HG03565 (cell line): Measurements from ENCODE around the gene PI4K2A.
A peak's percentile ranks its signal among the peaks of the same experiment; 100 is the strongest.
"Not testable (repeated sequence)": the region's sequence is repeated elsewhere in the genome, so short reads cannot be mapped to it uniquely, and the experiment has no call there.

ENCODE experiments used
- ATAC-seq: cut with Tn5 transposase; IDR thresholded peaks from one replicate; pipeline ENCODE4 v1.9.1; 2021; ENCODE audit warnings: mild to moderate bottlenecking, moderate library complexity; ENCODE audit not compliant: unreplicated experiment

The PI4K2A gene

GRCh38 chr10:97631098-97631497 is 9.4 kb upstream of the PI4K2A start:
- no peak for ATAC-seq

DNA sequence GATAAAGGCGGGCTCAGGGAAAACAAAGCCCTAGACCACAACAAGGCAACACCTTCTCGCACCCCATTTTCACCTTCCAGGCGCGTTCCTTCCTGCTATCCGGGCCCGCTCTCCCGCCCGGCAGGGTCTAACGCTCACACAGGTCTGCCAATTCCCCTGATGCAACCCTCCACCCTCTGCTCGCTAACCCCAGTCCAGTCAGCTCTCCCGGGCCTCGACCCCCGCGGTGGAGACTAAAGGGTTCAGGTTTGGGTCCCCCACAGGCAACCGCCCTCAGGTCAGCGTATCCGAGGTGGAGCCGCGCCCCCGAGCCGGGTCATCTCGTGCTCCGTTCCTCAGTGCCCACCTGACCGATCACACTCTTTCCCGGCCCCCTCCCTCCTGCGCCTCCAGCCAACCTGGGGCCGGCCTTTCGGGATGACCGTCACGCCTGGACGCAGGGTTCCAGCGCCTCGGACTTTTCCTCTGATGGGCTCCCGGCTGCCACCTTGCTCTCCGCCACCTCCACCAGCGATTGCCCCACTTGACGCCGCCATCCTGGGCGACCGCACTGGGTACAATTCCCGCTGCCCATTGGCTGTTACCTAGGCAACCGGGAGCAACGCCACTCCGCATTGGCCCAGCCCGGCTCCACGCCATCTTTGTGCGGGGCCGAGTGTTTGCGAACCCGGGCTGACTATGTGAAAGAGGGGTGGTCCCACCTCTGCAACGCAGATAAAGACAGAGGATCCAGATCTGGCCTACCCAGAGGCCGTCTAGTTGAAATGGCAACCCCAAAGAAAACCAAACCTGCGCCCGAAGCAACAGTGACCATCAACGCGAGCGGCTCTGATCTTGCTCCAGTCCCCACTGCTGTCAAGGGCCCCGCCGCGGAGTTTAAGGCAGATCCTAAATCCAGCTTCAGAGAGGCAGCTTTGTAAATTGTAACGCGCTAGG is 7.3 kb upstream of the PI4K2A start, which contains the start of gene MORN4:
TSS of gene MORN4 (minus strand) at position 552 of the 936 bp plus-strand sequence. CDS start 13,847 bp downstream, outside the sequence.
- peak; percentile 97 for ATAC-seq

GRCh38 chr10:97633921-97634320 is 6.5 kb upstream of the PI4K2A start:
- ATAC-seq = no peak

- ATAC-seq = no peak
Measured at GRCh38 chr10:97635577-97635976, 4.9 kb upstream of the PI4K2A start.

DNA sequence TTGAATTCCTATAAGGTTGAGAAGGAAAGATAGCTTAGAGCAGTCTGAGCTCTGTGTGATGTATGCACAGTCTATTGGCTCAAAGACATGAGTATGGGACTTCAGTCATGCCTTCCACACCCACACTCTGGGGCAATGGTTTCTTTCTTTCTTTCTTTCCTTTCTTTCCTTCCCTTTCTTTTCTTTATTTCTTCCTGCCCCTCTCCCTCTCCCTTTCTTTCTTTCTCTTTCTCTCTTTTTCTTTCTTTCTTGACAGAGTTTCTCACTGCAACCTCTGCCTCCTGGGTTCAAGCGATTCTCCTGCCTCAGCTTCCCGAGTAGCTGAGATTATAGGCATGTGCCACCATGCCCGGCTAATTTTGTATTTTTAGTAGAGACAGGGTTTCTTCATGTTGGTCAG is 1.4 kb upstream of the PI4K2A start:
- ATAC-seq = not testable (repeated sequence)

DNA sequence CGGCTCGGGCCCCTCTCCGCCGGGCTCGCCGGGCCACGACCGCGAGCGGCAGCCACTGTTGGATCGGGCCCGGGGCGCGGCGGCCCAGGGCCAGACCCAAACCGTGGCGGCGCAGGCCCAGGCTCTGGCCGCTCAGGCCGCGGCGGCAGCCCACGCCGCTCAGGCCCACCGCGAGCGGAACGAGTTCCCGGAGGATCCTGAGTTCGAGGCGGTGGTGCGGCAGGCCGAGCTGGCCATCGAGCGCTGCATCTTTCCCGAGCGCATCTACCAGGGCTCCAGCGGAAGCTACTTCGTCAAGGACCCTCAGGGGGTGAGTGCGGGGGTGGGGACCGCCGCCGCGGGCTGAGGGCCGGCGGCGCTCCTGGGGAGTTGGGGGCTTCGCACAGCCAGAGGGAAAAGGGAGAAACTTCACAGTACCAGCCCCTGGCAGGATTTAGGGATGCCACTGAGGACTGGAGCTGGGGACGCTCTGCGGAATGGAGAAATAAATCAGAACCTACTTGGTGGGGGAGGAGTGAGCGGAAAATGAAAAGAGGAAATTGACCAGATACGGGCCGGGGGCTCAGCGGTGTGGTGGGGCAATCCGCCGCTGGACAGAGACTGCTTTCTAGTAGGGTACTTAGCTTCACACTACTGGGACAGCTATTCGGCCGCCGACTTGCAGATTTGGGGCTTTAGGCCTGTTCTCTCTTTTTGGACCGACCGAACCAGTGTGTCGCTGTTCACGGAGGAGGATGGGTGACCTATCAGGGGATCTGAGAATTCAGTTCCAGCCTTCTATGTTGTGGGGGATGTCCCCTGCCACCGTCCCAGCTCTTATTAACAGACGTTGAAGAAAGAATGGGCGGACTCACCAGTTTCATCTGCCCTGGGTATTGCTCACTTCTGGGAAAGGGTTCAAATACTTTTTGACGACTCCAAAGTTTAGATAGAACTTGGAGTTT is 669 bp downstream of the PI4K2A start:
- peak; percentile 16 for ATAC-seq

GRCh38 chr10:97642471-97643159 is 2.1 kb downstream of the PI4K2A start:
- not testable (repeated sequence) for ATAC-seq

- no peak for ATAC-seq
Measured at GRCh38 chr10:97643441-97643985, 3.0 kb downstream of the PI4K2A start.

- ATAC-seq = no peak
Measured at GRCh38 chr10:97644936-97645335, 4.5 kb downstream of the PI4K2A start.

DNA sequence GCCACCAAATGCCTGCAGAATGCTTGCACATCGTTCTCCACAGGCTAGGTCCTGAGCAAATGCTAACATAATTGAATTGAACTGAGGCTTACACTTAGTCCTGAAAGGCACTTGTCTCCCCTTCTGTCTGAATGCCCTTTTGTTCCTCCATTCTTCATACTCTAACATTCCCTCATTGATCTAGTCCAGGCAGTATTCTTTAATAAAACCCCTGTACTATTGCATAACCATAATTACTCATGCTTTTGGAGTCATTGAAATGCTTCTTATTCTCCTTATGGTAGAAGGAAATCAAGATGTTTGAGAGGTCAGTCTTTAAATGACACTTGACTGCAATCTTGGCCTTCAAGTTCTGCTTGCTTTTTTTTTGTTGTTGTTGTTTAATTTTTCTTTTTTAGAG is 7.1 kb downstream of the PI4K2A start:
- ATAC-seq = no peak

DNA sequence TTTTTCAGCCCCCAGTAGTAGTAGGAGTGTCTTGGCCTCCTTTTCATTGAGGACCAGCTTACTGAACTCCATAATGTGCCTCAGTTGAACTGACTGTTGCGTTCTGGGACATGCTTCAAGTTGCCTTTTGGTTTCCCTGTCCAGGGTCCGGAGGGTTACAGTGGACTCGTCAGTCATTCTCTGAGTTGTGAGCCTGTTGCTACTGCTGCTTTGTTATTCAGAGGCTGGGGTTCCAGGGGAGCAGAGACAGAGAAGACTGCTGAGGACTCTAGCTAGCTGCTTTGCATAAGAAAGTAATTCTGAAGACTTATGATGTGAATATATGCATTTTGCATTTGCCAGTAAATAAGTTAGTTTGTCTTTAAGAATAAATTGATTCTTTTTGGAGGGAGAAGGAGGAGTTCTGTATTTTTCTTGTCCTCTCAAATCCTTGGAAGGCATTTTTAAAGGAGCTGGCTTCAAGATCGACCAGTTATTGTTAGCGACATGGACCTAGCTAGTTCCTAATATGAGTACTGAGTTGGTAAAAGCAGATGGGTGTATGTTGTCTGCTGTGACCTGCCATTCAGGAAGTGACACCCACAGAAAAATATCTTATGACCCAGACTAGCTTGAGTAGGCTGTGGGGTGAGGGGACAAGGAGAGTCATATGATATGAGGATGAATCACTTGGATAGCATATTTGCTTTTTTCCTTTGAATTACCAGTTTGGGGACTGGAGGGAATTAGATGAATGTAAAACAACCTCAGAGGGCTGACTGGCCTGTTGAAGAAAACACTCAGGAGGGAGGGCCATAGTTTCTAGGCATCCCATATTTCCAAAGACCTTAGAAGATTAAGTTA is 8.3 kb downstream of the PI4K2A start:
- peak; percentile 92 for ATAC-seq

GRCh38 chr10:97649405-97649750 is 8.9 kb downstream of the PI4K2A start:
- not testable (repeated sequence) for ATAC-seq

GRCh38 chr10:97650726-97651125 is 10.3 kb downstream of the PI4K2A start:
- no peak for ATAC-seq

GRCh38 chr10:97651773-97652172 is 11.3 kb downstream of the PI4K2A start:
- no peak for ATAC-seq

DNA sequence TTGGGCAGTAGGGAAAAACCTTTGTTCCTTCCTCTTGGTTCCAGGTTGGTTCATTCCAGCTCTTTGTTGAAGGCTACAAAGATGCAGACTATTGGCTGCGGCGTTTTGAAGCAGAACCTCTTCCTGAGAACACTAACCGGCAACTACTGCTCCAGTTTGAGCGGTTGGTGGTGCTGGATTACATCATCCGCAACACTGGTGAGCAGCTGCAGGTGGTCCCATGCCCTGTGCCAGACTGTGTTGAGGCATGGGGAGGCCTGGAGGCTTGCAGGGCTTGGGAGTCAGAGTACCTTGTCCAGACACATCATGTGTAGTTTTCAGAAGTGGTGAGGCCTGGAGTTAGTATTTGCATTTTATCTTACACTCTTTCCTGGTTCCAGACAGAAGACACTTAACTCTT is 16.3 kb downstream of the PI4K2A start:
- ATAC-seq = no peak

- no peak for ATAC-seq
Measured at GRCh38 chr10:97659589-97659988, 19.1 kb downstream of the PI4K2A start.

DNA sequence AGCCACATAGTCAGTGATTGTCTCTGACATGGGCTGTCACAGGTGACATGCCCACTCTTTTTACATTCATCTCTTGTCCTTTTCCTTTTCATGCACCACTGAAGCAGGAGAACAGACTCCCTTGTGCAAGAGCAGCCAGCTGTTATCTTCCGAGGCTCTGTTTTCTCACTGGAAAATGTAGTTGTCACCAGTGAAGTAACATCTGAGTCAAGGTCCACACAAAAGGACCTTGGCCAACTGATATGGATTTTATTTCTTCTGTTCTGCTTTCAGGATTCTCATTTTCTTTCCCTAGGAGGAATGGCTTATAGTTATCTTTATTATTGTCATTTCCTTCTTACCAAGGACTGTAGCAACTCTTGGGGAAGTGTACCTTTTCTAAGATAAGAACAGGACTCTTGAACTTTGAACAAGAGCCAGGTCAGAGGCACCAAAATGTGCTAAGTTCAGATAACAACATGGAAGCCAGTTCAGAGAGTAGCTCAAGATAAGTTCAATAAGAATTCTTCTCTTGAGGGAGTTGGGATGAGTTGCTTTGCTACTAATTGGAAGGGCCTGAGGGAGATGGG is 23.9 kb downstream of the PI4K2A start:
- no peak for ATAC-seq

DNA sequence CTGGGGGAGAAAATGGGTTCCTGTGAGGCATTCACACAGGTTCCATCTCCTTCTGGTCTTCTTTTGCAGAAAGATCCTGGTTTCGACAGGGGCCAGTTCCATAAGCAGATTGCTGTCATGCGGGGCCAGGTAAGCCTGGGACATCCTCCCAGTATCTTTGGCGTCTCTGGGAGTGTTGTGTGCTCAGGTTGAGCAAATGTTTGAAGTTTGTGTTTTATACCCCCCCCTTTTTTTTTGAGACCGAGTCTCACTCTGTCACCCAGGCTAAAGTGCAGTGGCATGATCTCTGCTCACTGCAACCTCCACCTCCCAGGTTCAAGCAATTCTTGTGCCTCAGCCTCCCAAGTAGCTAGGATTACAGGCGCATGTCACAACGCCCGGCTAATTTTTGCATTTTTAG is 26.5 kb downstream of the PI4K2A start:
- no peak for ATAC-seq

DNA sequence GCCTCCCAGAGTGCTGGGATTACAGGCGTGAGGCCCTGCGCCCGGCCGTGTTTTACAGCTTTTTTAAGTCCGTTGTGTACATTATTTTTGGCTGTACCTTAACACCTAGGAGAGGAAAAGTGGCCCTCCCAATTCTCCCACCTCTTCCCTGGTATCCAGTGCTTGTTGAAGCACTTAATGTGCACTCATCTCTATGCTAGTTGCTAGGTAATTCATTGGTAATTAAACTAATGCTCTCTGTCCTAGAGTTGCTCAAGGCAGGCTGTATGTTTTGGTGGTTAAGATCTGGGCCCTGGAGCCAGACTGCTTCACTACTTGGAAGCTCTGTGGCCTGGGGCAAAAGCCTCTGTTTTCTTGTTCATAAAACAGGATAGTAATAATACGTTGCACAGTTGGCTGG is 27.0 kb downstream of the PI4K2A start:
- ATAC-seq = no peak
